ENCODE measurements around the gene RNF181. TPM values are rescaled to one million over a fixed set of nuclear protein-coding genes. Genes with fewer than 3 reads are reported as not detected.

RNF181 gene
- total RNA-seq, 1 experiment from 2014 or later: 77.5 TPM

- peaks cover 0 to 4% of the 10 kb centered on the region in 2 experiments; a peak in 2 of 4 replicates for H3K36me3 ChIP-seq (ENCODE audit: control insufficient read depth in 1 of 2, insufficient read depth in 2 of 2, low read length in 2 of 2)
- ATAC-seq (no peak), DNase-seq (ENCODE audit: low read depth, low spot score) (no peak)
- ChIA-PET POLR2A (no interaction called here), RAD21 (ENCODE audit: low non-redundant PET in 1 of 2, low total read pairs in 2 of 2, uncharacterized antibody in 2 of 2, unreplicated experiment in 2 of 2) (no interaction called here), CTCF (no interaction called here)
- intact Hi-C loops (cut with micrococcal nuclease): no loop called here
- H3K27me3 ChIP-seq (ENCODE audit: insufficient read depth, low read length): no peaks in the 10 kb centered on the region
- BruUV-seq (replicated peaks): no TSS peak
- no peaks in the 10 kb centered on the region for H4K20me1 ChIP-seq (ENCODE audit: insufficient read depth)
- H3K79me2 ChIP-seq (ENCODE audit: insufficient read depth, low read length): no peaks in the 10 kb centered on the region
- no peak overlapping the region for H3K9ac ChIP-seq (ENCODE audit: low read length)
- H3K4me2 ChIP-seq (ENCODE audit: low read length): no peak overlapping the region
- H3K4me1 ChIP-seq (ENCODE audit: control insufficient read depth in 1 of 2, insufficient read depth in 2 of 2, low read length in 2 of 2): peaks cover 26 to 35% of the 10 kb centered on the region in 2 experiments
- H3K4me3 ChIP-seq (replicated peaks in 1 of 2; ENCODE audit: low read depth in 1 of 2, low read length in 2 of 2): no peak overlapping the region
- H3K9me3 ChIP-seq (ENCODE audit: control insufficient read depth in 1 of 2, insufficient read depth in 1 of 2, low read depth in 1 of 2, low read length in 2 of 2): no peaks in the 10 kb centered on the region
- H3K9me2 ChIP-seq (ENCODE audit: insufficient read depth): no peaks in the 10 kb centered on the region
- TF ChIP-seq TCF7L2 (IDR thresholded peaks at IDR 0.05; ENCODE audit: borderline replicate concordance, extremely low read depth, insufficient read depth, insufficient read length) (no peak), ZNF274 (IDR thresholded peaks at IDR 0.05; ENCODE audit: low read depth, low read length) (no peak), POLR2AphosphoS5 (IDR thresholded peaks at IDR 0.05; ENCODE audit: low read depth, low read length) (no peak), FOSL1 (IDR thresholded peaks at IDR 0.05; ENCODE audit: low read depth) (no peak), EZH2 (IDR thresholded peaks at IDR 0.05) (no peak)
- H2AFZ ChIP-seq (ENCODE audit: low read depth, low read length, poor library complexity, severe bottlenecking): no peak overlapping the region
- H3K27ac ChIP-seq (ENCODE audit: low read depth, low read length): no peak overlapping the region
Measured at GRCh38 chr2:85580206-85580605, 15.3 kb upstream of the RNF181 start.

- intact Hi-C loops (cut with micrococcal nuclease): no loop called here
- CTCF ChIA-PET: no interaction called here
- no peaks in the 10 kb centered on the region for H3K9me3 ChIP-seq (ENCODE audit: control insufficient read depth in 1 of 2, insufficient read depth in 1 of 2, low read depth in 1 of 2, low read length in 2 of 2)
- BruUV-seq (replicated peaks): no TSS peak
- H3K36me3 ChIP-seq (ENCODE audit: control insufficient read depth in 1 of 2, insufficient read depth in 2 of 2, low read length in 2 of 2): peaks cover 0 to 4% of the 10 kb centered on the region in 2 experiments; a peak in 2 of 4 replicates
- H3K27me3 ChIP-seq (ENCODE audit: insufficient read depth, low read length): no peaks in the 10 kb centered on the region
- peaks cover 26 to 34% of the 10 kb centered on the region in 2 experiments for H3K4me1 ChIP-seq (ENCODE audit: control insufficient read depth in 1 of 2, insufficient read depth in 2 of 2, low read length in 2 of 2)
- H3K27ac ChIP-seq (ENCODE audit: low read depth, low read length): no peak overlapping the region
- no peak for TF ChIP-seq SP1 (IDR thresholded peaks at IDR 0.05; ENCODE audit: low read depth)
- no peak for TF ChIP-seq POLR2A (IDR thresholded peaks at IDR 0.05; ENCODE audit: borderline replicate concordance, extremely low read depth, insufficient read depth, insufficient read length)
- no peak for TF ChIP-seq ZFX (IDR thresholded peaks at IDR 0.05)
- TF ChIP-seq, protein P1, sequence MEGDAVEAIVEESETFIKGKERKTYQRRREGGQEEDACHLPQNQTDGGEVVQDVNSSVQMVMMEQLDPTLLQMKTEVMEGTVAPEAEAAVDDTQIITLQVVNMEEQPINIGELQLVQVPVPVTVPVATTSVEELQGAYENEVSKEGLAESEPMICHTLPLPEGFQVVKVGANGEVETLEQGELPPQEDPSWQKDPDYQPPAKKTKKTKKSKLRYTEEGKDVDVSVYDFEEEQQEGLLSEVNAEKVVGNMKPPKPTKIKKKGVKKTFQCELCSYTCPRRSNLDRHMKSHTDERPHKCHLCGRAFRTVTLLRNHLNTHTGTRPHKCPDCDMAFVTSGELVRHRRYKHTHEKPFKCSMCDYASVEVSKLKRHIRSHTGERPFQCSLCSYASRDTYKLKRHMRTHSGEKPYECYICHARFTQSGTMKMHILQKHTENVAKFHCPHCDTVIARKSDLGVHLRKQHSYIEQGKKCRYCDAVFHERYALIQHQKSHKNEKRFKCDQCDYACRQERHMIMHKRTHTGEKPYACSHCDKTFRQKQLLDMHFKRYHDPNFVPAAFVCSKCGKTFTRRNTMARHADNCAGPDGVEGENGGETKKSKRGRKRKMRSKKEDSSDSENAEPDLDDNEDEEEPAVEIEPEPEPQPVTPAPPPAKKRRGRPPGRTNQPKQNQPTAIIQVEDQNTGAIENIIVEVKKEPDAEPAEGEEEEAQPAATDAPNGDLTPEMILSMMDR (IDR thresholded peaks at IDR 0.05 in 2 of 3, conservative IDR thresholded peaks at IDR 0.05 in 1 of 3; ENCODE audit: borderline replicate concordance in 1 of 3, insufficient read depth in 1 of 3, low read depth in 2 of 3, low read length in 2 of 3): no peak
- no peak overlapping the region for H3K4me3 ChIP-seq (replicated peaks in 1 of 2; ENCODE audit: low read depth in 1 of 2, low read length in 2 of 2)
- DNase-seq (ENCODE audit: low read depth, low spot score): no peak
- H4K20me1 ChIP-seq (ENCODE audit: insufficient read depth): no peaks in the 10 kb centered on the region
- no peak for ATAC-seq
- no peak overlapping the region for H3K4me2 ChIP-seq (ENCODE audit: low read length)
- H3K79me2 ChIP-seq (ENCODE audit: insufficient read depth, low read length): no peaks in the 10 kb centered on the region
- no peaks in the 10 kb centered on the region for H3K9me2 ChIP-seq (ENCODE audit: insufficient read depth)
- POLR2A ChIA-PET: no interaction called here
- H2AFZ ChIP-seq (ENCODE audit: low read depth, low read length, poor library complexity, severe bottlenecking): no peak overlapping the region
- H3K9ac ChIP-seq (ENCODE audit: low read length): no peak overlapping the region
- RAD21 ChIA-PET (ENCODE audit: low non-redundant PET in 1 of 2, low total read pairs in 2 of 2, uncharacterized antibody in 2 of 2, unreplicated experiment in 2 of 2): no interaction called here
Measured at GRCh38 chr2:85582492-85582891, 13.1 kb upstream of the RNF181 start.
